ENCODE data around the gene SPATA31A6. TPM values are rescaled to one million over a fixed set of nuclear protein-coding genes. Genes with fewer than 3 reads are reported as not detected.
"Not testable (repeated sequence)": the region's sequence is repeated elsewhere in the genome, so short reads cannot be mapped to it uniquely, and the experiment has no call there.

Gene SPATA31A6
- total and polyA plus RNA-seq, 2 of the 4 experiments (the other 2 are of a cell fraction), result not detected

DNA sequence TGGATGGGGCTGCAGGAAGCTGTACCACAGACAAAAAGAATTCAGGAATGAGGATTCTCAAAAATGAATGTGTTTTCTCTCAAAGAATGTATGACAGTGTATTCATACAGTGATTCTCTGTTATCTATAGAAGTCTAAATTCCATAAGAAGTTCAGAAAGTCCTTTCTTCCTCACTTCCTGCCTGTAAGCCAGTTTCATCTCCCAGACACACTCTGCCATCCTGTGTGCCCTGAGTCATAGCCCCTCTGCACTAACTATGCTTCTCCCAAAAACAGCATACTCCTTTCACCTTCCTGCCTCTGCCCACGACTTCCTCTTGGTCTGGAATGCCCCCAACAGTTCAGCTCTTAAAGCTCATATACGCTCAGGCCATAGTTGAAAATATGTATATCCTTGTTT lies 36.4 kb downstream of the SPATA31A6 start:
- H3K27me3 ChIP-seq (ENCODE audit: control insufficient read depth, insufficient read depth, low read length); dilution Hi-C loops (cut with HindIII; ENCODE audit: low sequenced_read_pairs, unreplicated experiment): not testable (repeated sequence)

GRCh38 chr9:42223230-42223629 lies 39.8 kb downstream of the SPATA31A6 start:
- H3K36me3 ChIP-seq (ENCODE audit: control insufficient read depth, insufficient read depth, low read length); H3K79me1 ChIP-seq (ENCODE audit: low read depth in 1 of 2, low read length in 2 of 2); DNase-seq; H2BK15ac ChIP-seq (ENCODE audit: low read depth, low read length); H2AK9ac ChIP-seq (replicated peaks; ENCODE audit: low read depth, low read length, poor library complexity); H2BK20ac ChIP-seq (ENCODE audit: low read depth, low read length); H2BK5ac ChIP-seq (ENCODE audit: low read depth, low read length, poor library complexity, severe bottlenecking); H4K8ac ChIP-seq (ENCODE audit: low read depth in 2 of 2, low read length in 2 of 2); H4K20me1 ChIP-seq (ENCODE audit: insufficient read depth, low read length); H3K18ac ChIP-seq (ENCODE audit: low read depth, low read length); ATAC-seq (ENCODE audit: low read depth); H3K4me3 ChIP-seq (ENCODE audit: insufficient read depth, low read depth, low read length); H3K23ac ChIP-seq (ENCODE audit: low read depth, low read length); H3K4me1 ChIP-seq (ENCODE audit: control insufficient read depth, insufficient read depth, low read length); H4K5ac ChIP-seq (ENCODE audit: low read depth, low read length); H2BK120ac ChIP-seq (ENCODE audit: low read depth, low read length); H2AK5ac ChIP-seq (ENCODE audit: low read depth, low read length); H3K4ac ChIP-seq (ENCODE audit: low read depth, low read length); H4K91ac ChIP-seq (ENCODE audit: insufficient read depth, low read depth, low read length); H3K9ac ChIP-seq (ENCODE audit: low read depth, low read length); H3K14ac ChIP-seq (replicated peaks; ENCODE audit: low read depth, low read length); POLR2A ChIA-PET (ENCODE audit: unreplicated experiment); H3K56ac ChIP-seq (ENCODE audit: extremely low read depth, insufficient read depth, low read length); H3K4me2 ChIP-seq (ENCODE audit: low read depth, low read length); H3K27me3 ChIP-seq (ENCODE audit: control insufficient read depth, insufficient read depth, low read length); in situ Hi-C loops (cut with MboI; ENCODE audit: low sequenced_read_pairs); dilution Hi-C loops (cut with HindIII; ENCODE audit: low sequenced_read_pairs, unreplicated experiment); BruUV-seq (replicated peaks); H2AFZ ChIP-seq (replicated peaks; ENCODE audit: low read length, poor library complexity); H3K27ac ChIP-seq (ENCODE audit: insufficient read depth, low read length); CTCF ChIA-PET; H3K9me1 ChIP-seq (ENCODE audit: insufficient read depth, low read length); intact Hi-C loops (cut with micrococcal nuclease); H3K9me3 ChIP-seq (ENCODE audit: control insufficient read depth, insufficient read depth, low read length): not testable (repeated sequence)
- WGBS, 2 experiments (ENCODE audit: extremely low coverage in 2 of 2, insufficient read length in 1 of 2), result no CpG with 5 or more reads among the region's 10 CpGs

More for the DNA sequence above, 36.4 kb downstream of the SPATA31A6 start:
- H4K20me1 ChIP-seq (ENCODE audit: insufficient read depth, low read length); H4K91ac ChIP-seq (ENCODE audit: insufficient read depth, low read depth, low read length); H3K14ac ChIP-seq (replicated peaks; ENCODE audit: low read depth, low read length); in situ Hi-C loops (cut with MboI; ENCODE audit: low sequenced_read_pairs); H2BK5ac ChIP-seq (ENCODE audit: low read depth, low read length, poor library complexity, severe bottlenecking); H3K9me1 ChIP-seq (ENCODE audit: insufficient read depth, low read length); H3K56ac ChIP-seq (ENCODE audit: extremely low read depth, insufficient read depth, low read length); H2AK9ac ChIP-seq (replicated peaks; ENCODE audit: low read depth, low read length, poor library complexity); CTCF ChIA-PET; H2BK120ac ChIP-seq (ENCODE audit: low read depth, low read length); POLR2A ChIA-PET (ENCODE audit: unreplicated experiment); intact Hi-C loops (cut with micrococcal nuclease); H3K4me3 ChIP-seq (ENCODE audit: insufficient read depth, low read depth, low read length); H2BK20ac ChIP-seq (ENCODE audit: low read depth, low read length); H4K8ac ChIP-seq (ENCODE audit: low read depth in 2 of 2, low read length in 2 of 2); H2AK5ac ChIP-seq (ENCODE audit: low read depth, low read length); H3K4me1 ChIP-seq (ENCODE audit: control insufficient read depth, insufficient read depth, low read length); BruUV-seq (replicated peaks); ATAC-seq (ENCODE audit: low read depth); H3K27ac ChIP-seq (ENCODE audit: insufficient read depth, low read length); H3K36me3 ChIP-seq (ENCODE audit: control insufficient read depth, insufficient read depth, low read length); H4K5ac ChIP-seq (ENCODE audit: low read depth, low read length); H3K23ac ChIP-seq (ENCODE audit: low read depth, low read length); H3K4me2 ChIP-seq (ENCODE audit: low read depth, low read length); H3K9ac ChIP-seq (ENCODE audit: low read depth, low read length); DNase-seq; H3K4ac ChIP-seq (ENCODE audit: low read depth, low read length); H3K79me1 ChIP-seq (ENCODE audit: low read depth in 1 of 2, low read length in 2 of 2); H2AFZ ChIP-seq (replicated peaks; ENCODE audit: low read length, poor library complexity); H3K18ac ChIP-seq (ENCODE audit: low read depth, low read length); H2BK15ac ChIP-seq (ENCODE audit: low read depth, low read length); H3K9me3 ChIP-seq (ENCODE audit: control insufficient read depth, insufficient read depth, low read length): not testable (repeated sequence)
- WGBS, 2 experiments (ENCODE audit: extremely low coverage in 2 of 2, insufficient read length in 1 of 2), result no CpG with 5 or more reads among the region's 2 CpGs

Measured in IMR-90 (cell line).